Right kidney (tissue), 1 donor: Measurements from ENCODE around the gene ODAM.
"Not testable (repeated sequence)": the region's sequence is repeated elsewhere in the genome, so short reads cannot be mapped to it uniquely, and the experiment has no call there.

Experiments used
- DNase-seq: peaks from one replicate; pipeline ENCODE4 v3.0.0-alpha.2; 2016

ODAM gene

GRCh38 chr4:70221818-70222217 is 26.3 kb downstream of the ODAM start:
- DNase-seq: not testable (repeated sequence)

GRCh38 chr4:70225824-70226223 is 30.3 kb downstream of the ODAM start, which contains the start of gene FDCSP:
Gene FDCSP (plus strand): TSS chr4:70226124. CDS start chr4:70231195, 5,071 bp downstream.
- DNase-seq: no peak

GRCh38 chr4:70236125-70236524 is 40.6 kb downstream of the ODAM start:
- DNase-seq: no peak

- DNase-seq: no peak
These were observed 43.8 kb downstream of the ODAM start for GRCh38 chr4:70239131-70239883.

- DNase-seq: no peak
These were observed 44.5 kb downstream of the ODAM start for GRCh38 chr4:70239884-70240591.

- not testable (repeated sequence) for DNase-seq
These were observed 46.8 kb downstream of the ODAM start, which contains the start of gene CSN3 for GRCh38 chr4:70242297-70242696. Gene CSN3 (plus strand): TSS chr4:70242597. CDS start chr4:70244820, 2,223 bp downstream.

- no peak for DNase-seq
These were observed 47.6 kb downstream of the ODAM start for GRCh38 chr4:70243091-70243490.

- no peak for DNase-seq
These were observed 55.9 kb downstream of the ODAM start for GRCh38 chr4:70251250-70251944.

- DNase-seq: no peak
These were observed 56.4 kb downstream of the ODAM start for GRCh38 chr4:70251945-70252277.
